Osteoblast (primary cell): ENCODE results near the gene KLHL5. TPM values are rescaled to one million over a fixed set of nuclear protein-coding genes. Genes with fewer than 3 reads are reported as not detected.
"Not testable (repeated sequence)": the region's sequence is repeated elsewhere in the genome, so short reads cannot be mapped to it uniquely, and the experiment has no call there.

ENCODE experiments used
- DNase-seq: peaks from one replicate; pipeline ENCODE4 v3.0.0; 2011; ENCODE audit warnings: low spot score, mixed read lengths; ENCODE audit not compliant: insufficient read length; ENCODE audit errors: missing footprints
- H2AFZ ChIP-seq: 2 replicates; pipeline ENCODE4 v1.6.0; 2011; ENCODE audit warnings: mild to moderate bottlenecking, low read length
- H3K27ac ChIP-seq: 2 replicates; pipeline ENCODE4 v1.5.1; 2011; ENCODE audit warnings: mild to moderate bottlenecking, low read depth, low read length, moderate library complexity
- H3K27me3 ChIP-seq: 2 replicates; pipeline ENCODE4 v1.6.0; 2012; ENCODE audit warnings: mild to moderate bottlenecking, control low read depth, inconsistent platforms, low read length, moderate library complexity; ENCODE audit not compliant: insufficient read depth
- H3K36me3 ChIP-seq: 2 replicates; pipeline ENCODE4 v1.5.1; 2011; ENCODE audit warnings: mild to moderate bottlenecking, low read length, control low read depth, moderate library complexity; ENCODE audit not compliant: insufficient read depth
- H3K4me1 ChIP-seq: 2 replicates; pipeline ENCODE4 v1.5.1; 2011; ENCODE audit warnings: mild to moderate bottlenecking, low read length, control low read depth, moderate library complexity; ENCODE audit not compliant: insufficient read depth
- H3K4me2 ChIP-seq: 2 replicates; pipeline ENCODE4 v1.6.0; 2011; ENCODE audit warnings: mild to moderate bottlenecking, low read length; ENCODE audit not compliant: insufficient read depth
- H3K4me3 ChIP-seq: fragments of 200-600 bp; sonication (generic); 3 replicates; pipeline ENCODE4 v1.5.1; 2012; ENCODE audit warnings: mild to moderate bottlenecking, low read length, inconsistent platforms; ENCODE audit not compliant: insufficient read depth
- H3K79me2 ChIP-seq: 2 replicates; pipeline ENCODE4 v1.6.0; 2012; ENCODE audit warnings: mild to moderate bottlenecking, low read length, control low read depth, inconsistent platforms; ENCODE audit not compliant: insufficient read depth
- H3K9me3 ChIP-seq: 2 replicates; pipeline ENCODE4 v1.5.1; 2011; ENCODE audit warnings: low read depth, low read length, control low read depth
- H4K20me1 ChIP-seq: 2 replicates; pipeline ENCODE4 v1.6.0; 2012; ENCODE audit warnings: mild to moderate bottlenecking, low read length, control low read depth; ENCODE audit not compliant: insufficient read depth
- CTCF ChIP-seq: IDR thresholded peaks from 2 replicates; pipeline ENCODE4 v1.5.1; 2011; ENCODE audit warnings: mild to moderate bottlenecking, low read depth, low read length, moderate library complexity; ENCODE audit errors: extremely low read depth
- total RNA-seq: library from RNA; depleted of rRNA; stranded (reverse); fragments of >200 nt; gene quantifications from 2 replicates; pipeline ENCODE4 v1.2.3, GENCODE V29; 2012

KLHL5 gene
- total RNA-seq, 1 donor, result 95.5 TPM

DNA sequence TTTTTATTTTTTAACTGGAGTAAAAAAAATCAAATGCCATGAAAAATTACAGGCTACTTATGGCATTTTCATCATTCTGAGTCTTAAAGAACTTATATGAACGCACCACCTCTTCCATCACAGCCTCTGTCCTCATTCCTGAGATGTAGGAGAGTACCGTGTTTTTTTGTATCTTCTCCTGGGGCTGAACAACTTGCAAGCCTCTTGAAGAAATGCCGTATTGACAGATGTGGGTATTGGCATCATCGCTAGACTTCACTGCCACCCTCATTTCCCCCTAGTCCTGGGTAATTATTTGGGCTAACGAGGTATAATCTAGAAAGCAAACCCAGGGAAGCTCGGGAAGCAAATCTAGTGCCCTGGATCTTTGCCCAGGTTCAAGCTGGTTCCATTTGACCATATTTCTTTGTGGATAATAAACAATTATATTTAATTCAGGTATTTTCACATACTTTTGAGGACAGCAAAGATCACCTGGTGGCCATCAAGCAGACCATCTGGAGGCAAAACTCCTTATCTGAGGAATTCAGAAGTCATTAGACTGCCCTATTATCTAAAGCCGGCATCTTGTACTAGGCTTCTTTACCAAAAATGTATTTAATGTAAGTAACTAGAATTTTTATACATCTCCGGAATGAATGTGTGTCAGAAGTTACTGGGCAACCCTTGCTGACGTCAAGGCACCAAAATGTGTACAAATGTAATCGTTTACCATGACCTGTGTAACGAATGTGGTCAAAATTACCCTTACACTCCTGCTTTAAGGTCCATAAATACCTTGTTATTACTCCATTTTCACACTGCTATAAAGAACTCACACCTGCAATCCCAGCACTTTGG is 64.4 kb downstream of the KLHL5 start:
- Histone ChIP-seq H3K79me2 (no peaks in the 10 kb centered on the region), H3K4me1 (no peaks in the 10 kb centered on the region), H3K4me2 (no peak overlapping the region), H3K27me3 (no peaks in the 10 kb centered on the region), H4K20me1 (no peaks in the 10 kb centered on the region), H3K4me3 (no peak overlapping the region), H2AFZ (no peak overlapping the region), H3K27ac (no peak overlapping the region), H3K36me3 (no peaks in the 10 kb centered on the region), H3K9me3 (no peaks in the 10 kb centered on the region)
- DNase-seq, result no peak
- TF ChIP-seq CTCF, result no peak

GRCh38 chr4:39133623-39134022 is 71.6 kb downstream of the KLHL5 start:
- Histone ChIP-seq H3K4me2 (no peak overlapping the region), H3K4me3 (no peak overlapping the region), H3K9me3 (no peaks in the 10 kb centered on the region), H3K79me2 (no peaks in the 10 kb centered on the region), H3K27ac (no peak overlapping the region), H4K20me1 (no peaks in the 10 kb centered on the region), H3K4me1 (peaks cover 5% of the 10 kb centered on the region), H3K27me3 (no peaks in the 10 kb centered on the region), H2AFZ (no peak overlapping the region), H3K36me3 (no peaks in the 10 kb centered on the region)
- no peak for DNase-seq
- no peak for TF ChIP-seq CTCF

DNA sequence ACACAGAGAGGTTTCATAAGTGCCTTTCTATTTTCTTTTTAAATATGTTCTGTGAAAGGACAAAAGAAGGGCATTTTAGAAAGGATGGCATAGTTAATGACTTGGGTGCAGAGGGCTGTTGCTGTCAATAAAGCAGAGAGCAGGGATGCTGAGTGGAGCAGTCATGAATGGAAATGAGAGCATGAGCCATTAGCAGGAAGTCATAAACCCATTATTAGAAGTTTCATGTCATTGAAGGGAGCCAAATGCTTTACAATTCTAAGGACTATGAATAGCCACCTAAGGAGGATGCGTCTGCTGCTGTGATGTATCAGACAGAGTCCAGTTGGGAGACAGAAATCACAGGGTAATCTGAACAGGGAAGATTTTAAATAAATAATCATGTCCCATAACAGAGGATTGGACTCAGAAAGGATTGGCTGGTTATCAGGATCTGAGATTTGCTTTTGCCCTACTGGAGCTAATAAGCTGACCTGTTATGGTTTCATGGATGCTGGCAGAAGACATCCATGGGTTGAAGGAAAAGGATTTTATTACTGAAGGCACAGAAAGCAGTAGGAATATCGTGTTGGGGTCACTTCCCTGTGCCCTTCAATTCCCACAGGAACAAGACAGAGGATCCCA is 72.8 kb downstream of the KLHL5 start:
- Histone ChIP-seq H3K27ac (no peak overlapping the region), H3K4me3 (peak overlapping the region; percentile 40), H2AFZ (peak overlapping the region; percentile 75), H3K4me1 (peaks cover 5% of the 10 kb centered on the region), H3K27me3 (no peaks in the 10 kb centered on the region), H3K4me2 (peak overlapping the region; percentile 73), H3K9me3 (no peaks in the 10 kb centered on the region), H3K36me3 (no peaks in the 10 kb centered on the region), H3K79me2 (no peaks in the 10 kb centered on the region), H4K20me1 (no peaks in the 10 kb centered on the region)
- DNase-seq, result no peak
- no peak for TF ChIP-seq CTCF

DNA sequence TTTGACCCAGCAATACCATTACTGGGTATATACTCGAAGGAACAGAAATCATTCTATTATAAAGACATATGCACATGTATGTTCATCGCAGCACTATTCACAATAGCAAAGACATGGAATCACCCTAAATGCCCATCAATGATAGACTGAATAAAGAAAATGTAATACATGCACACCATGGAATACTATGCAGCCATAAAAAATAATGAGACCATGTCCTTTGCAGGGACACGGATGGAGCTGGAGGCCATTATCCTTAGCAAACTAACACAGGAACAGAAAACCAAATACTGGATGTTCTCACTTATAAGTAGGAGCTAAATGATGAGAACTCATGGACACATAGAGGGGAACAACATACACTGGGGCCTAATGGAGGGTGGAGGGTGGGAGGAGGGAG is 76.2 kb downstream of the KLHL5 start:
- not testable (repeated sequence) for H3K36me3 ChIP-seq, H3K27me3 ChIP-seq, DNase-seq, H3K4me2 ChIP-seq, H3K79me2 ChIP-seq, H2AFZ ChIP-seq, H3K9me3 ChIP-seq, H4K20me1 ChIP-seq, H3K4me3 ChIP-seq, H3K4me1 ChIP-seq, H3K27ac ChIP-seq
